GM19023 (cell line): ENCODE data around the gene AP5Z1.
"Not testable (repeated sequence)": the region's sequence is repeated elsewhere in the genome, so short reads cannot be mapped to it uniquely, and the experiment has no call there.

Experiments
- ATAC-seq: cut with Tn5 transposase; IDR thresholded peaks from one replicate; pipeline ENCODE4 v1.9.1; 2021; ENCODE audit warnings: mild to moderate bottlenecking, moderate library complexity; ENCODE audit not compliant: unreplicated experiment

Gene AP5Z1

DNA sequence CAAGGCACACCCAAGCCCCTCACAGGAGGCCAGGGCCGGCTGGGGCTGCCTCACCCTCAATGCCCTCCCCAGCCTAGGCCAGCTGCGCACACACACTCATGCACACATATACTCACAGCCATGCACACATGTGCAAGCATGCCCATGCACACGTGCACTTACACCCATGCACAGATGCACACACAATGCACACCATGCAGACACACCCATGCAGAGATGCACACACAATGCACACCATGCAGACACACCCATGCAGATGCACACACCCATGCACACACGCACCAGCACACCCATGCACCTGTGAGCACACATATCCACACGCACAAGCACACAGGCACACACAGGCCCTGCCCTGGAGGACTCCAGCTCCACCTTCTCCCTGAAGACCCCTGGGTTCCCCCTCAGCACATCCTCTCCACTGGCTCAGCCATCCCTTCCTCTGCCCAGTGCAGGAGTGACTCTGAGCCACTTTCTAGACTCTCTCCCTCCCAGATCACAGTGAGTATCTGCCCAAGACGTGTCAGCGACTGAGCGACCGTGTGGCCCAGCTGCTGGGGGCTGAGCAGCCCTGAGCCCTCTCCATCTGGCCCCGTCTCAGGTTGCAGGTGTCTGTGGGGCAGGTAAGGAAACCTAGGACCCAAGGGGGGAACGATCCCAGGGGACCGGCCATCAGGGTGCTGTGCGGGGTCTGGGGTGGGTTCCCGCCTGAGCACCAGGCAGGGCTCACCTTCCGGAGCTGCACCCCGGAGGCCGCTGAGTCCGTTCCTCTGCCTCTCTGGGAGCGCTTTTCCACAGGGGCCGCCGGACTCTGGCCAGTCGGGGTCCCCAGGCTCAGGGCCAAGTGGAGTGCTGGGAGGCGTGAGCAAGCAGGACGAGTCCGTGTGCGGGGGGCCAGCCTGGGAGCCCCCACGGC, 25.8 kb downstream of the AP5Z1 start:
- ATAC-seq, result no peak

DNA sequence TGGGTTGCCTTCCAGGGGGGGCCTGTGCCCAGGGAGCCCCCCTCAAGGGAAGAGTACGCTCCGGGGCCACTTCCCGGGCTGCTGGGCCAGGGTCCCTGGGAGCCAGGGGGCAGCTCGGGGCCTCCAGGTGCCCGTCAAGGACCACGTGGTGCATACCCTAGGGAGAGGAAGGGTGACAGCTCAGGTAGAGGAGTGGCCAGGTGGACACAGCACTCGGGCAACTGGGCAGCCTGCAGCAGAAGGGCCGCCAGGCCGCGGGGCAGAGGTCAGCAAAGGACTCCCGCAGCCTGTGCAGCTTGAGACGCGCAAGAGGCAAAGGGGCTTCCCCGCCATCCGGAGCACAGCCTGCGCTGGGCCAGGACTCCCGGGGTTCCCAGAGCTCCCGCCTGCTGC, 26.4 kb downstream of the AP5Z1 start:
- no peak for ATAC-seq

DNA sequence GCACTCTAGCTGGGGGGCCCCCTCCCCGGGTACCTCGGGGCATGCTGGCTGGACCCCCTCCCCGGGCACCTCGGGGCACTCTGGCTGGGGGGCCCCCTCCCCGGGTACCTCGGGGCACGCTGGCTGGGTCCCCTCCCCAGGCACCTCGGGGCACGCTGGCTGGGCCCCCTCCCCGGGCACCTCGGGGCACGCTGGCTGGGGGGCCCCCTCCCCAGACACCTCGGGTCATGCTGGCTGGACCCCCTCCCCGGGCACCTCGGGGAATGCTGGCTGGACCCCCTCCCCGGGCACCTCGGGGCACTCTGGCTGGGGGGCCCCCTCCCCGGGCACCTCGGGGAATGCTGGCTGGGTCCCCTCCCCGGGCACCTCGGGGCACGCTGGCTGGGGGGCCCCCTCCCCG, 27.2 kb downstream of the AP5Z1 start:
- not testable (repeated sequence) for ATAC-seq

DNA sequence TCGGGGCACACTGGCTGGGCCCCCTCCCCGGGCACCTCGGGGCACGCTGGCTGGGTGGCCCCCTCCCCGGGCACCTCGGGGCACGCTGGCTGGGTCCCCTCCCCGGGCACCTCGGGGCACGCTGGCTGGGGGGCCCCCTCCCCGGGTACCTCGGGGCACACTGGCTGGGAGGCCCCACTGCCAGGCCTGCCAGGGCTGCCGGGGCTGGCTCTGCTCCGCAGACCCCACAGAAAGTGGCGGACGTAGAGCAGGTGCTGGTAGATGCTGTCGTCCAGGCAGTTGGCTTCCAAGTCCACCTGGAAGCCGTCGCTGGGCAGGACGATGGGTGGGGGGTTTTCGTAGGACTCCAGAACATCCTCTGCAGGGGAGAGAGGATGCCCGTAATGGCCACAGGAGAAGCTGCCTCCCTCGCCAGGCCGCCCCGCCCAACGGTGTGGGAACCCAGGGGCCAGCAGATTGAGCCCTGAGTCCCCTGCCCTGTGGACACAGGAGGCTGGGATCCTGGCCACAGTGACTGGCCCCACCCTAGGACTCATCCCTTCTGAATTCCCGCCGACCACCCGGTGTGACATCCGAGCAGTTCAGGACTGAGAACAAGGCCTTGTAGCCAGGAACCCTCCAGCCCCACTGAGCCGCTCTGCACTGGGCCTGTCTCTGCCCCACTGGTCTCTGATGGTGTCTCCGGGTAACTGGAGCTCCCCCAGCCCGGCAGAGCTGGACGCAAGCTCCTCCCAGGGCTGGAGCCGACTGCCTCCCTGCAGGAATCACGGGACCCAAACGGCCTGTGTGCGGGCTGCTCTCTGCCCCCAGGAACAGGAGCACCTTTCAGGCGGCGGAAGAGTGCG, 28.2 kb downstream of the AP5Z1 start:
- no peak for ATAC-seq

DNA sequence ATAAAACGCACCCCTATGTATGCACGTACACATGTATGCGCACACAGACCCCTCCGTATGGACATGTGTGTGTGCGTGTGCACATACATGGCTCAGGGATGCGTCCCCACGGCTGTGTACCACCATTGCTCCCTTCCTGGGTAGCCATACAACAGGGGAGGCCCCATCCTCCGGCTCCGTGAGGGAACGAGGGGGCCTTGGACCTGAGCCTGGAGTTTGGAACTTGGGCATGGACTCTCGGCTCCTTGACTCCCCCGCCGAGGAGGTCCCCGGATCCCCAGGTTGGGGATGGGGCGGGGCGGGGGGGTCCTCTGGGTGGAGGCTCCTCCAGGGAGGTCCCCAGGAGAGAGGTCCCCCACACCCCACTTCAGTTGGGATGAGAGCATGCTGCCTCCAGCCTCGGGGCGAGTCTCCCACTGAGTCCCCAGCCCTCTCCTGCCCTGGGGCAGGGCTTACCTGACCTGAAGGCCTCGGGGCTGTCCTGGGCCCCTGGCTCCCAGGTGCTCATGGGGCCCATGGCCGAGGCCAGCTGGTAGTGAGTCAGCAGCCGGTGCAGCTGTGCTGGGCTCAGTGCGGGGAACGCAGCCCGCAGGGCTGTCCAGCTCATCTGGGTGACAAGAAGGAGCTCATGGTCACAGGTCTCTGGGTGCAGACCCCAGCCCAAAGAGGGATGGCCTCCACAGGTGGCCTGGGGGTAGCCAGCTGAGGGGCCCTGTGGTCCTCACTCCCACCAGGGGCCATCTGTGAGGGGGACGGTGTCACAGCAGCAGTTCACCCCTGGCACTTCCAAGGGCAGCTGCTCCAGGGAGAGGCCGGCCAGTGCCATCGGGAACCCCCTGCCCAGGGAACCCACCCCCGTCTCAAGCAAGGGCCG, 29.9 kb downstream of the AP5Z1 start:
- no peak for ATAC-seq

DNA sequence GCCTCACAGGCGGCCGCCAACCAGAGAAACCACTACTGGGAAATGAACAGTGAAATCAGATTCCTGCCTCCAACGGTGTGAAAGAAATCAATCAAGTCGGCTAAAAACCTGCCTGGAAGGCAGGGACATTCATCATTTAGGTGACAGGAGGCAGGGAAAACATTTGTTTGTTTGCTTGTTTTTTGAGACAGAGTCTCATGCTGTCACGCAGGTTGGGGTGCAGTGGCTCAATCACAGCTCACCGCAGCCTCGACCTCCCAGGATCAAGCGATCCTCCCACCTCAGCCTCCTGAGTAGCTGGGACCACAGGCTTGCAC, 30.5 kb downstream of the AP5Z1 start:
- ATAC-seq, result no peak

DNA sequence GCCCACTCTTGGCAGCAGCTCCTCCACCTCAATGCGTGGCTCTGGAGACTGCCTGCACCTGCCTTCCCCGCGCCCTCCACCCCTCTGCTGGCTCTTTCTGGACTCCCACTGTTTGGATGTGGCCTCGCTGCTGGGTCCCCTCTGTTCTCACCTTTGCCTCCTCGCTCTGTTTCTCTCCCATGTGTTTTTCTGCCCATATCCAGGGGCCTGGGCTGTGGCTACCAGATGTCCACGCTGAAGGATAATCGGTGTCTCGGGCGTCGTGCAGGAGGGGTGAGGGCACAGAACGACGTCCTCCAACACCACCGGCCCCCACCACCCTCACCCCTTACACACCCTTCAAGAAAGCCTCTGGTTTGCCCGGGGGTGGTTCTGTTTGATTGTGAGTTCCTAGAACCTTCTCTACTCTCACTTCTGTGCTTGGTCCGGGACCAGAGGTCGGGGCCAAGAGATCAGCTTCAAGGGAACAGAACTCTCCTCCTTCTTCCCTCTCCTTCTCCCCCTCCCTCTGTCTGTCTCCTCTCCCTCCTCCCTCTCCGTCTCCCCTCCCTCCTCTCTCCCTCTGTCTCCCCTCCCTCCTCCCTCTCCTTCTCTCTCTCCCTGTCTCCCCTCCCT, 31.7 kb downstream of the AP5Z1 start:
- ATAC-seq, result no peak

DNA sequence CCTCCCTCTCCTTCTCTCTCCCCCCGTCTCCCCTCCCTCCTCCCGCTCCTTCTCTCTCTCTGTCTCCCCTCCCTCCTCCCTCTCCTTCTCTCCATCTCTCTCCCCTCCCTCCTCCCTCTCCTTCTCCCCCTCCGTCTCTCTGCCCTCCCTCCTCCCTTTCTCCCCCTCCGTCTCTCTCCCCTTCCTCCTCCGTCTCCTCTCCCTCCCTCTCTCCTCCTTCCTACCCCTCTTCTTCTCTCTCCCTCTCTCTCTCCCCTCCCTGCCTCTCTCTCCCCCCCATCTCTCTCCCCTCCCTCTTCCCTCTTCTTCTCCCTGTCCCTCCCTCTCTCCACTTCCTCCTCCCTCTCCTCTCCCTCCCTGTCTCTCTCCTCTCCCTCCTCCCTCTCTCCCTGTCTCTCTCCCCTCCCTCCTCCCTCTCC, 32.2 kb downstream of the AP5Z1 start:
- no peak for ATAC-seq

DNA sequence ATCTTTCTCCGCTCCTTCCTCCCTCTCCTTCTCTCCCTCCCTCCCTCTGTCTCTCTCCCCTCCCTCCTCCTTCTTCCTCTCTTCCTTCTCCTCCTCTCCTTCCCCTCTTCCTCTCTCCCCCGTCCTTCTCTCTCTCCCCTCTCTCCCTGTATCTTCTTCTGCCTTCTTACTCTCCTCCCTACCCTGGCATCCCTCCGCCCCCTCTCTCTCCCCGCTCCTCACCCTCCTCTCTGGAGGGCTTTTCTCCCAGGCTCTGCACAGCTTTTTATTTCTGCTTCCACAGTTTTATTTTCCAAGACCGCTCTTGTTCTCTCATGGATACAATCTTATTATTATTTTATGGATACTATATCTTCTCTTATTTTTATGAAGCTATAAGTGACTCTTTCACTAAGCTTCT, 32.6 kb downstream of the AP5Z1 start:
- no peak for ATAC-seq

DNA sequence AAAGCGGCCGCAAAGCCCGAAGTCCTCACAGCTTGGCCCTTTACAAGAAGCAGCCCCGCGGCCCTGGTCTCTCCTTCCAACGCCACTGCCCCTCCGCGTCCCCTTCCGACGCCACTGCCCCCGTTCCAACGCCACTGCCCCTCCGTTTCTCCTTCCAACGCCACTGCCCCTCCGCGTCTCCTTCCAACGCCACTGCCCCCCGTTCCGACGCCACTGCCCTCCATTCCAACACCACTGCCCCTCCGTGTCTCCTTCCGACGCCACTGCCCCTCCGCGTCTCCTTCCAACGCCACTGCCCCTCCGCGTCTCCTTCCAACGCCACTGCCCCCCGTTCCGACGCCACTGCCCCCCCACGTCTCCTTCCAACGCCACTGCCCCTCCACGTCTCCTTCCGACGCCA, 33.1 kb downstream of the AP5Z1 start:
- ATAC-seq, result no peak

DNA sequence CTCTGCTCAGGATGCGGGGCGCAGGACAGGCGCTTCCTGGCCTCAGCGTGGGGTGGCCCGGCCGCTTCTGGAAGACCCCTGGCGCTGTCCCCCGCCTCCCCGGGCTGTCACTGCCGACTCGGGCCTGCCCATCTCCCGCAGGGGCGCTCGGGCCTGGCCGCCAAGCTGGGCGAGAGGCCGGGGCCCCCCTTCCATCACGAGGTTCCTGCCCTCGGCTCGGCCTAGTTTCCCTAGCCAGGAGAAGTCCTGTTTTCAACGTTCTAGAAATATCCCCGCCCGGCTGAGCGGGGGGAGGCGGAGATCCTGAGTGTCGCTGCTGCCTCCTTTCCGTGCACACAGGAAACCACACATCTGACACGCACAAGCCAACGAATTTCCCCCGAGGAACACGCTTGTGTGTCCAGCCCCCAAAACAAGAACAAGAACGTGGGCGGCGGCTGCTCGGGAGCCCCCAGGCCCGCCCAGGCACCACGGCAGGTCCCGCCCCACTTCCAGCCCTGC, 33.7 kb downstream of the AP5Z1 start:
- no peak for ATAC-seq

DNA sequence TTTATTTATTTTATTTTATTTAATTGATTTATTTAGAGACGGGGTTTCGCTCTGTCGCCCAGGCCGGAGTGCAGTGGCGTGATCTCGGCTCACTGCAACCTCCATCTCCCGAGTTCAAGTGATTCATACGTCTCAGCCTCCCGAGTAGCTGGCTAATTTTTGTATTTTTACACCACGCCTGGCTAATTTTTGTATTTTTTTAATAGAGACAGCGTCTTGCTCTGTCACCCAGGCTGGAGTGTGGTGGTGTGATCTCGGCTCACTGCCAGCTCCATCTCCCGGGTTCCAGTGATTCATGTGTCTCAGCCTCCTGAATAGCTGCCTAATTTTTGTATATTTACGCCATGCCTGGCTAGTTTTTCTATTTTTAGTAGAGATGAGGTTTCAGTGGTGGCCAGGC, 34.2 kb downstream of the AP5Z1 start:
- no peak for ATAC-seq

DNA sequence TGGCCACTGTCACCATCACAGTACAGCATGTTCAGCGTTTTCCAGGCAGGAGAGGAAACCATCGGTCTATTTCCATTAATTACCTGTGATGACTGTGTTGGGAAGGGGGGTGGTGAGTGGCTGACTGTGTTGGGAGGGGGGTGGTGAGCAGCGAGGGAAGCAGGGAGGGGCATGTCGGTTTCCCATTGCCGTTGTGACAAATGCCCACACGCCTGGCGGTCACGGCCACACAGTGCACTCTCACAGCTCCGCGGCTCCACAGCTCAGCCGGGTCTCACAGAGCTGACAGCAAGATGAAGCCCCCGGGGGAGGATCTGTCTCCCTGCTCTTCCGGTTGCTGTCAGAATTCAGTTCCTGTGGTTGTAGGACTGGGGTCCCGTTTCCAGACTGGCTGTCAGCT, 39.0 kb downstream of the AP5Z1 start:
- ATAC-seq, result no peak

DNA sequence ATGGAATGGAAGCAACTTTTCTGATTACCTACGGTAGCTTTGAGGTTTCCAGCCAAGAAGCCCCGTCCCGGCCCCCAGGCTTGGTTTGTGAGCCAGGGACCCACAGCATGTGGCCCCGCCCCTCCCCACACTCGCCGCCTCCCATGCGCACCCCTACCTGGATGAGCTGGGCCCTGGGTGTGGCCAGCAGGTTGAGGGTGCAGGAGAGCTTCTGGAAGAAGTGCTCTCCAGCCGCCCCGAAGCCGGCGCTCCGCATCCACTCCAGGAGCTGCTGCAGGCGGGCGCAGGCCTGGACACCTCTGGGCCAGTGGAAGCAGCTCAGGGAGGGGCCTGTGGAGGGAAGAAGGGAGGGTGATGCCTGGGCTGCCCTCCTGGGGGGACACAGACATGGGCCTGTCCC, 39.7 kb downstream of the AP5Z1 start:
- no peak for ATAC-seq

DNA sequence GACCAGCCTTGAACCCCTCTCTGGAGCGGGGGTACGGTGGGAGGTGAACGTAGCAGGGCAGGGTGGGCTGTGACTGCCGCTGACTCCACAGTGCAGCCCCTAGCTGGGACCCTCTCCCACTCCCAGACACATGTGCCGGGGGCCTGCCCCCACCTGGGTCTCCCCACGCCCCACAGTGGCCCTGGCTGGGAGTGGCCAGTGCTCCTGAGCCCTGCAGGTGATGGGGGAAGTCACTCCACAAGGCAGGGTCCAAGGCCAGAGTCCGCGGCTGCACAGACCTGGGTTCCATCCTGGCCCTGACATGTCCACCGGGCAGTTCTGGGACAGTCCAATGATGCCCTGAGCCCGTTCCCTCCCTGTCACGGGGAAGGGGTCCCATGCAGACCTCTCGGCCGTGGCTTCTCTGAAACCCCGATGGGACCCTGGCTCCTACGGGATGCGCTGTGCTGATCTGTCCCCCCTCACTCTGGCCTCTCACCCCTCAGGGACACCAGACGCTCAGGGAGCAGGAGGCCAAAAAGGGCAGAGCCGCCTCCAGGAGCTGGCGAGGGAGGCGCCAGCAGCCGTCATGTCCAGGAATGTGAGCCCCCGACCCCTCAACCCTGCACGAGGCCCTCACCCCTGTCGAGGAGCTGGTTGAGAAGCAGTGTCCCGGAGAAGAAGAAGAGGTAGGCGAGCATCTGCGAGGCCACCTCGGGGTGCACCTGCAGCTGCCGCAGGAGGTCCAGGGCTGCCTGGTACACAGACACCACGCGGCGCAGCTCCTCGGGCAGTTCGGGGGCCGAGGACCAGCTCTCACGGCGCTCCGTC, 40.4 kb downstream of the AP5Z1 start:
- no peak for ATAC-seq

DNA sequence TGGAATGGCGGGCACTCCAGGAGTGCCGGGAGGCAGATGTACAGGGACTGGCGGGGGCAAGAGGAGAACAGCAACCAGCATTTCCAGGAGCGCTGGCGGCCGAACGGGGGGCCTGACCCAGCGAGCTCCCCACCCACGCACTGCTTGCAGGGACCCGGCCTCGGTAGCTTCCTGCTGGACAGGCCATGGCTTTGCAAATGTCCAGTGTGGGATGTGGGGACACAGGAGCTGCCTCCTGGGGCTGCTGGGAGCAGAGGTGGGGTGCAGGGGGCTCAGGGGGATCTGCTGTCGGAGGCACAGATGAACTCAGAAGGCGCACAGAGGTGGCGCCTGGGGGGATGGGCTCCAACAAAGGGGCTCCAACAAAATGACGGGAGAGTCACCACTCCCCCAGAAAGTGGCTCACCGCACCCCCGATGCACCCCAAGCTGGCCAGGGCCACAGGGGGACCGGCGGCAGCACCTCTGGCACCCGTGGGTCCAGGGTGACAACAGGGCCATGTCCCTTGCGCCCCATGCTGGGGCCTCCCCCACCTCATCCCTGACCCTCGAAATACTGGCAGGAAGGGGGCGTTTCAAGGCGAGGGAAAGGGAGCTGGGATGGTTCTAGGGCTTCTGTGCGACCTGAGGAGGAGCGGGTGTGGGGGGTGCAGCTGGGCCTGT, 41.1 kb downstream of the AP5Z1 start:
- ATAC-seq, result no peak

DNA sequence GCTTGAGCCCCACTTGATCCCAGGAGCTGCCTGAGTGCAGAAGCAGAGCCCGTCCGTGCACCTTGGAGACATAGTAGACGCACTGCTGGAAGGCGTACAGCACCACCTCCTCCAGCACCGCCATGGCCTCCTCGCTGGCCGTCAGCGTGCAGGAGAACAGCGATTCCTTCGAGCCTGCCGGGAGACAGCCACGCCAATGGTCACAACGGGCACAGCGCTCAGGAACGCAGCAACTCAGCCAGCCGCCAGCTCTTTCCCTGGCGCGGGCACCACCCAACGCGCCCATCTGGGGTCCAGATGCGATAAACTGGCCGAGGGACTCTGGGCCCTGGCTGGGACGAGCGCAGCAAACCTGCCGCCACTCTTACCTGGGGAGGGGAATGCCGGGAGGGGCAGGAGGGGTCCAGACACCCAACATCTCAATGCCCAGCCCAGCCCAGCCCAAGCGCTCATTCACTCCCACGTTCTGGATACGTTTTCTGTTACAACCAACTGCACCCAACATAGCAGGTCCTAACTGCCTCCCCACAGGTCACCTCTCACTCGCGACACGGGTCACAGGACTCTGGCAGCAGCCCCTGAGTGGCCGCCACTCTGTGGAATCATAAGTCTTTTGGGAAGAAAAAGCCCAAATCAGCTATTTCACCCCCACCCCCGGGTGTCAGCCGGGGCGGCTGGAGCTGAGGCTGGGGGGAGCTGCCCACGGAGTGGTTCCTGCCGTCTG, 41.9 kb downstream of the AP5Z1 start:
- ATAC-seq, result no peak

DNA sequence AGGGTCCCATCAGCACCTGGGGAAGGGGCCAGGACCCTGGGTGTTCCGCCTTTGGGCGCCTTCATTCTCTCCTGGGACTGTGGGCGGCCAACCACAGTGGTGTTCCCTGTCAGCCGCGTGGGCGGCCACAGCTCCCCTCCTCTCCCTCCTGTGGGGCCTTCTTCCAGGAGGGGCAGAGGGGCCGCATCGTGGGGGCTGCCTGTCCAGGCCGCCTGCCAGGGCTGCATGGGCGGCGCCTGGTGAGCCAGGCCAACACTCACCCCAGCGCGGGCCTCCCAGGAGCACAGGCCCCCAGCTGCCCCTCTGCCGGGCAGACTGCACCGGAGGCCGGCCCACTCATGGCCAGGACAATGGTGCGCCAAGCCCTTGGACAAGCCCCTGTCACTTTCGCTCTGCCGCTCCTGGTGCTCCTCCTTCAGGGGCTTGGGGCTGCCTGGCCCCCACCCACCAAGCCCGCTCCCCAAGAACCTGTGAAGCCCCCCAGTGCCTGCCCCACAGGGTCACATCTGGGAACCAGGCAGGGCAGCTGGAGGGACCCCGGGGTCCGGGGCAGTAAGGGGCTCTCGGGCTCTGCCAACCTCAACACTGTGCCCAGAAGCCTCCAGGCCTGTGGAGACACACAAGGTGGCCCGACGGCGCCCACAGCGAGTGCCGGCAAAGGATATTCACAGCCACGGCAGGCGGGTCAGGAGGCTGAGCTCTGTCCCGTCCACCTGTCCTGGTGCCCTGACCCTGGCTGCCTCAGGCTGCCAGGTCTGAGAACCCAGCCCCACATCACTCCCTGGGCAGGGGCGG, 42.8 kb downstream of the AP5Z1 start:
- ATAC-seq, result no peak
